ENCODE results near the gene BRD1. TPM values are rescaled to one million over a fixed set of nuclear protein-coding genes. Genes with fewer than 3 reads are reported as not detected.
A peak's percentile ranks its signal among the peaks of the same experiment; 100 is the strongest.

Gene BRD1
- total RNA-seq, 3 donors from 2014 or later = 33.4 to 51.3 (median 48.4) TPM

DNA sequence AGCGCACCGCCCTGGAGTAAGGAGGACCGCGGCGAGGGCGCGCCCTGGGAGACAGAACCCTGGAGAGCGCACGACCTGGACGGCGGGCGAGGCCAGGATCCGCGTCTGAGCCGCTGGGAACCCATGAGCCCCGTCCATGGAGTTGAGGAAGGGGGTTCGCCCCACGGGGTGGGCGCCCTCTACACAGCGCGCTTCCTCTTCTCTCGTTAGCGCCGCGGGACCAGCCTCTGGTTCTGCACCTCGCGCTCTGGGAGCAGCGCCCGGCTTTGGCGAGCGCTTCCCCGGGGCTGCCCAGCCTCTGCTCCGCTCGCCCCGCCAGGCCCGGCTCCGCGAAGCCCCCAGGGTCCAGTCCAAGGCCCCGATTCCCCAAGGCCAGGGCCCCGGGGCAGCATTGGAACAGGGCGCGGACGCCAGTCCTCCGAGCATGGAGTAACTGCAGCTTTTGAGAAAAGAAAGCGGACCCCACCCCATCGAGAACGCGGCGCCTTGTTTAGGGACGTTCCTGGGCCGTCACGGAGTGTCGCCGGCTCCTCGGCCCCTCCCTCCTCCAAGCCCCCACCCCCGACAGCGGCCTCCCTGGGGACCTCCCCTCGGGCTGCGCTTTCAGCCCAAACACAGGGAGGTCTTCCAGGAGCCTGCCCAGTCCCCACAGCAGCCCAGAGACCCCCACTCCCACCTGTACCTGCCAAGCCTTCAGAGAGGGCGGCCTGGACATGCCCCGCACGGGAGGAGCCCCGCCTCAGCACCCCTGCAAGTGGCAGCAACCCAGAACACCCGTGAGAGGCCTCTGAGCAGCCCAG is 56.2 kb downstream of the BRD1 start:
- intact Hi-C loops (cut with DNase I, micrococcal nuclease) = loop anchor here in 1 of 2 donors (10.0 kb wide), 1 partner anchor 153 kb away; no protein-coding TSS in a partner anchor

GRCh38 chr22:49770547-49771265 is 57.0 kb downstream of the BRD1 start:
- DNase-seq = peak in 2 of 3 donors; percentile 21 to 31
- no peak for TF ChIP-seq CTCF (IDR thresholded peaks at IDR 0.05)
- Histone ChIP-seq H3K36me3 (ENCODE audit: low read depth) (no peaks in the 10 kb centered on the region), H3K9me3 (peaks cover 8% of the 10 kb centered on the region), H3K4me1 (ENCODE audit: low read depth) (no peaks in the 10 kb centered on the region), H3K4me3 (no peak overlapping the region)
- no peak for ATAC-seq
- intact Hi-C loops (cut with DNase I, micrococcal nuclease) = loop anchor here in 1 of 2 donors (10.0 kb wide), 1 partner anchor 154 kb away; no protein-coding TSS in a partner anchor

More for the DNA sequence above, 56.2 kb downstream of the BRD1 start:
- Histone ChIP-seq H3K4me3 (no peak overlapping the region), H3K36me3 (ENCODE audit: low read depth) (no peaks in the 10 kb centered on the region), H3K4me1 (ENCODE audit: low read depth) (no peaks in the 10 kb centered on the region), H3K9me3 (peaks cover 8% of the 10 kb centered on the region)
- no peak for TF ChIP-seq CTCF (IDR thresholded peaks at IDR 0.05)
- ATAC-seq (no peak), DNase-seq (peak in 1 of 3 donors; percentile 45)

- intact Hi-C loops (cut with DNase I, micrococcal nuclease) = loop anchor here in 1 of 2 donors (10.0 kb wide), 2 partner anchors 155 to 265 kb away; no protein-coding TSS in a partner anchor
- no peak overlapping the region for H3K4me3 ChIP-seq
- ATAC-seq = no peak
- no peak for TF ChIP-seq CTCF (IDR thresholded peaks at IDR 0.05)
- peak in 2 of 3 donors; percentile 19 for DNase-seq
- H3K9me3 ChIP-seq = peaks cover 8% of the 10 kb centered on the region
- H3K4me1 ChIP-seq (ENCODE audit: low read depth) = no peaks in the 10 kb centered on the region
- H3K36me3 ChIP-seq (ENCODE audit: low read depth) = no peaks in the 10 kb centered on the region
Observed at GRCh38 chr22:49769691-49770546, 57.8 kb downstream of the BRD1 start.

- ATAC-seq (peak; percentile 29), DNase-seq (peak in 2 of 3 donors; percentile 46 to 56)
- Histone ChIP-seq H3K4me1 (ENCODE audit: low read depth) (no peaks in the 10 kb centered on the region), H3K9me3 (peaks cover 8% of the 10 kb centered on the region), H3K36me3 (ENCODE audit: low read depth) (no peaks in the 10 kb centered on the region), H3K4me3 (no peak overlapping the region)
- intact Hi-C loops (cut with DNase I, micrococcal nuclease) = loop anchor here in 1 of 2 donors (10.0 kb wide), 1 partner anchor 266 kb away; no protein-coding TSS in a partner anchor
- TF ChIP-seq CTCF (IDR thresholded peaks at IDR 0.05) = no peak
Observed at GRCh38 chr22:49768951-49769690, 58.6 kb downstream of the BRD1 start.

Data from mucosa of descending colon (tissue), 3 donors.